ENCODE results near the gene IL1R2. TPM values are rescaled to one million over a fixed set of nuclear protein-coding genes. Genes with fewer than 3 reads are reported as not detected.

The IL1R2 gene
- total and polyA plus RNA-seq, 2 of the 13 experiments (the other 11 are each of a cell fraction or from before 2014, with no cell fraction given), result 3.6 to 7.3 TPM

DNA sequence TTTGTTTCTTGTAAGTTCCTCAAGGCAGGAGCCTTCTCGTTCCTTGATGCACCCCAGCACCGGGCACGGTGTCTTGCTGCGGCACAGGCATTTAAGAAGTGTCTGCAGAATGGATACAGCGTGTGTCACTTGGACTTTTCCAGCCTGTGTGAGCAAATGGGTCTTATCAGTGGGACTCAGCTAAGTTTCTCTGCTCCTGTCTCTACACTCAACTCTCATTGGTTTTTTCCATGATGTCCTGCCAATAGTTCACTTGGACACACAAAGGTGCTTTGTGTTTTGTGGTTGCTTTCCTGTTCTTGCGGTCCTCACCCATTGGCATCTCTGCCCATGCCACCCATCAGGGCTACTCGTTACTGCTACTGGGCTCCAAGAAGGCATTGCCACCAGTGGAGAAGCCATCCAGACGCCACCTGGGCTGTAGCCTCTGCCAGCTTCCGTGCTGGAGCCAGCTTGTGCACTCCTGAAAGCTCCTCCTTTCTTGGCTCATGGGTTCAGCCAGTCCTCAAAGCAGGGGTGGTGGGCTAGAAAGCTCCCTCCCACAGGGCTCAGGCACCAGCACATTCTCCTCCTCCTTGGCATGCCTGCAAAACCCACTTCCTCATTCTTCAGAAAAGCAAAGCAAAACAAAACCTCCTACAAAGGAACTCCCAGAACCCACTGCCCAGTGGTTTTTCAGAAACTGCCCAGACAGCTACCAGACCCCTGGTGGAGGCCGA lies 41.4 kb downstream of the IL1R2 start (continued):
- TF ChIP-seq, protein P1, sequence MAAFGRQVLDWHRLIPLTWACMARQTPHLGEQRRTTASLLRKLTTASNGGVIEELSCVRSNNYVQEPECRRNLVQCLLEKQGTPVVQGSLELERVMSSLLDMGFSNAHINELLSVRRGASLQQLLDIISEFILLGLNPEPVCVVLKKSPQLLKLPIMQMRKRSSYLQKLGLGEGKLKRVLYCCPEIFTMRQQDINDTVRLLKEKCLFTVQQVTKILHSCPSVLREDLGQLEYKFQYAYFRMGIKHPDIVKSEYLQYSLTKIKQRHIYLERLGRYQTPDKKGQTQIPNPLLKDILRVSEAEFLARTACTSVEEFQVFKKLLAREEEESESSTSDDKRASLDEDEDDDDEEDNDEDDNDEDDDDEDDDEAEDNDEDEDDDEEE (CRISPR knock-in tag; IDR thresholded peaks at IDR 0.05), result no peak
- peak; percentile 31; the same call in 1 of the 2 replicates for TF ChIP-seq BRD4 (CRISPR knock-in tag; IDR thresholded peaks at IDR 0.05)
- peak; percentile 21; the same call in 1 of the 2 replicates for TF ChIP-seq ZNF574 (CRISPR knock-in tag; IDR thresholded peaks at IDR 0.05)
- no peak for TF ChIP-seq DMAP1 (CRISPR knock-in tag; IDR thresholded peaks at IDR 0.05)
- TF ChIP-seq ZNF614 (CRISPR knock-in tag; IDR thresholded peaks at IDR 0.05; ENCODE audit: borderline replicate concordance), result 0 out of 2 replicates have a peak, but pooled peaks have one; percentile 11
- no peak for TF ChIP-seq TOE1 (CRISPR knock-in tag; IDR thresholded peaks at IDR 0.05)
- TF ChIP-seq BORCS8-MEF2B (CRISPR knock-in tag; IDR thresholded peaks at IDR 0.05), result peak; percentile 85
- TF ChIP-seq NCOA5 (CRISPR knock-in tag; IDR thresholded peaks at IDR 0.05), result no peak
- TF ChIP-seq, protein P2, sequence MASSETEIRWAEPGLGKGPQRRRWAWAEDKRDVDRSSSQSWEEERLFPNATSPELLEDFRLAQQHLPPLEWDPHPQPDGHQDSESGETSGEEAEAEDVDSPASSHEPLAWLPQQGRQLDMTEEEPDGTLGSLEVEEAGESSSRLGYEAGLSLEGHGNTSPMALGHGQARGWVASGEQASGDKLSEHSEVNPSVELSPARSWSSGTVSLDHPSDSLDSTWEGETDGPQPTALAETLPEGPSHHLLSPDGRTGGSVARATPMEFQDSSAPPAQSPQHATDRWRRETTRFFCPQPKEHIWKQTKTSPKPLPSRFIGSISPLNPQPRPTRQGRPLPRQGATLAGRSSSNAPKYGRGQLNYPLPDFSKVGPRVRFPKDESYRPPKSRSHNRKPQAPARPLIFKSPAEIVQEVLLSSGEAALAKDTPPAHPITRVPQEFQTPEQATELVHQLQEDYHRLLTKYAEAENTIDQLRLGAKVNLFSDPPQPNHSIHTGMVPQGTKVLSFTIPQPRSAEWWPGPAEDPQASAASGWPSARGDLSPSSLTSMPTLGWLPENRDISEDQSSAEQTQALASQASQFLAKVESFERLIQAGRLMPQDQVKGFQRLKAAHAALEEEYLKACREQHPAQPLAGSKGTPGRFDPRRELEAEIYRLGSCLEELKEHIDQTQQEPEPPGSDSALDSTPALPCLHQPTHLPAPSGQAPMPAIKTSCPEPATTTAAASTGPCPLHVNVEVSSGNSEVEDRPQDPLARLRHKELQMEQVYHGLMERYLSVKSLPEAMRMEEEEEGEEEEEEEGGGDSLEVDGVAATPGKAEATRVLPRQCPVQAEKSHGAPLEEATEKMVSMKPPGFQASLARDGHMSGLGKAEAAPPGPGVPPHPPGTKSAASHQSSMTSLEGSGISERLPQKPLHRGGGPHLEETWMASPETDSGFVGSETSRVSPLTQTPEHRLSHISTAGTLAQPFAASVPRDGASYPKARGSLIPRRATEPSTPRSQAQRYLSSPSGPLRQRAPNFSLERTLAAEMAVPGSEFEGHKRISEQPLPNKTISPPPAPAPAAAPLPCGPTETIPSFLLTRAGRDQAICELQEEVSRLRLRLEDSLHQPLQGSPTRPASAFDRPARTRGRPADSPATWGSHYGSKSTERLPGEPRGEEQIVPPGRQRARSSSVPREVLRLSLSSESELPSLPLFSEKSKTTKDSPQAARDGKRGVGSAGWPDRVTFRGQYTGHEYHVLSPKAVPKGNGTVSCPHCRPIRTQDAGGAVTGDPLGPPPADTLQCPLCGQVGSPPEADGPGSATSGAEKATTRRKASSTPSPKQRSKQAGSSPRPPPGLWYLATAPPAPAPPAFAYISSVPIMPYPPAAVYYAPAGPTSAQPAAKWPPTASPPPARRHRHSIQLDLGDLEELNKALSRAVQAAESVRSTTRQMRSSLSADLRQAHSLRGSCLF (CRISPR knock-in tag; IDR thresholded peaks at IDR 0.05; ENCODE audit: borderline replicate concordance), result no peak
- TF ChIP-seq, protein P3, sequence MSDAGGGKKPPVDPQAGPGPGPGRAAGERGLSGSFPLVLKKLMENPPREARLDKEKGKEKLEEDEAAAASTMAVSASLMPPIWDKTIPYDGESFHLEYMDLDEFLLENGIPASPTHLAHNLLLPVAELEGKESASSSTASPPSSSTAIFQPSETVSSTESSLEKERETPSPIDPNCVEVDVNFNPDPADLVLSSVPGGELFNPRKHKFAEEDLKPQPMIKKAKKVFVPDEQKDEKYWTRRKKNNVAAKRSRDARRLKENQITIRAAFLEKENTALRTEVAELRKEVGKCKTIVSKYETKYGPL (CRISPR knock-in tag; IDR thresholded peaks at IDR 0.05), result no peak
- TF ChIP-seq ZNF354B (CRISPR knock-in tag; IDR thresholded peaks at IDR 0.05), result no peak
- peak; percentile 34; the same call in 1 of the 2 replicates for TF ChIP-seq SIN3A (IDR thresholded peaks at IDR 0.05; ENCODE audit: borderline replicate concordance, low read depth, low read length)
- TF ChIP-seq ZNF850 (CRISPR knock-in tag; conservative IDR thresholded peaks at IDR 0.05), result no peak
- no peak for TF ChIP-seq MXD4 (CRISPR knock-in tag; IDR thresholded peaks at IDR 0.05)
- no peak for TF ChIP-seq KAT2B (IDR thresholded peaks at IDR 0.05; ENCODE audit: borderline replicate concordance, low read depth, low read length)
- no peak for TF ChIP-seq CHCHD3 (CRISPR knock-in tag; IDR thresholded peaks at IDR 0.05)
- no peak for TF ChIP-seq ZFP62 (CRISPR knock-in tag; IDR thresholded peaks at IDR 0.05)
- TF ChIP-seq THAP7 (CRISPR knock-in tag; IDR thresholded peaks at IDR 0.05), result no peak
- no peak for TF ChIP-seq TBP (CRISPR knock-in tag; IDR thresholded peaks at IDR 0.05)
- TF ChIP-seq ZNF777 (CRISPR knock-in tag; IDR thresholded peaks at IDR 0.05), result peak; percentile 9; the same call in 1 of the 2 replicates
- TF ChIP-seq ATM (IDR thresholded peaks at IDR 0.05; ENCODE audit: borderline replicate concordance), result no peak
